Mucosa of descending colon (tissue), 3 donors: ENCODE measurements around the gene MYO1G. TPM values are rescaled to one million over a fixed set of nuclear protein-coding genes. Genes with fewer than 3 reads are reported as not detected.

Experiments
- ATAC-seq: fragments of 200-7000 bp; cut with Tn5 transposase; one replicate; pipeline ENCODE4 v1.9.1; 2020; ENCODE audit warnings: mild to moderate bottlenecking, moderate library complexity
- DNase-seq, 3 donors: peaks; one replicate each; pipeline ENCODE4 v3.0.0-alpha.2; 2020
- H3K36me3 ChIP-seq: fragments of 200-600 bp; one replicate; pipeline ENCODE4 v1.8.0; 2021; ENCODE audit warnings: low read depth, mild to moderate bottlenecking
- H3K4me1 ChIP-seq: fragments of 200-600 bp; one replicate; pipeline ENCODE4 v1.8.0; 2021; ENCODE audit warnings: low read depth, mild to moderate bottlenecking
- H3K4me3 ChIP-seq: fragments of 200-600 bp; one replicate; pipeline ENCODE4 v1.8.0; 2021; ENCODE audit warnings: mild to moderate bottlenecking
- H3K9me3 ChIP-seq: fragments of 200-600 bp; one replicate; pipeline ENCODE4 v1.8.0; 2021; ENCODE audit warnings: mild to moderate bottlenecking
- intact Hi-C, 2 donors: fragments of 100-400 bp; cut with DNase I in 1 of 2; cut with micrococcal nuclease in 1 of 2; formaldehyde crosslinking; loops; one replicate each; pipeline versions ENCODE4 v1.11.0 to v1.11.1; 2022; cut with DNase I, micrococcal nuclease
- total RNA-seq, 3 donors: library from RNA; stranded (reverse); fragmentation: NEBNext Ultra II Directional in 2 of 3; extraction: Animal tissue kit (Norgen Biotek cat#: 25700) in 2 of 3; gene quantifications; one replicate each; pipeline versions ENCODE4 v1.2.1 to v1.2.4, GENCODE V29; 2021 to 2023
- TF ChIP-seq, protein P1 (sequence below): fragments of 200-600 bp; IDR thresholded peaks from one replicate; pipeline ENCODE4 v1.8.0; 2022; ENCODE audit warnings: antibody characterized with exemption, mild to moderate bottlenecking
- donor health status: DM: no; HTN: no; CAD: no; lungs with moderate emphysema.
- donor health status: DM: no; HTN: no; CAD: no.
- donor health status: DM: no; HTN: yes; CAD: no.

MYO1G gene
- total RNA-seq, 3 donors from 2014 or later = 3.8 to 6.9 (median 3.9) TPM

DNA sequence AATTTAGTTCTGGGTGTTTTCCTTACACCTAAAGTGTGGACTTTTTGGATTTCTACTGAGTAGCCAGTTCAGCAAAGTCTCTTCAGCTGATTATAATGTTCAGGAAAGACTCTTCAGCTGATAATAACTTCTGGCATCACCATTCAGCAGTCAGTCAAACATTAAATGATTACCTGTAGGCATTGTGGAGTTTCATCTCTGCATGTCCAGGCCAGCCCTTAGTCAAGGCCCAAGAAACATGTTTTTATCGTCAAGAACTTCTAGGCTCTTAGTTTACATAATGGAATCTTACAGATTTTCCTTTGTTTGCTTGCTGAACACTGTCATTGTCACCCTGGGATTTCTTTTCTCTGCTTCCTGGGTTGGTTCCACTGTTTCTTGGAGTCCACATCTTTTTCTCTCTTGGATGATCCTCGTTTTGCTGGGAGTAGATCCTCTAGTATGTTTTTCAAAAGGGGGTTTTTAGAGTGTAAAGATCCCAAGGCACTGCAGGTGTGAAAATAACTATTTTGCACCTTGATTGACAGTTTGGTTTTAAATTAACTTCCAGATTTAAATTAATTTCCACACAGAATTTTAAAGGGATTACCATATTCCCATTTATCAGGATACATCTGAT is 45.4 kb upstream of the MYO1G start:
- TF ChIP-seq, protein P1, sequence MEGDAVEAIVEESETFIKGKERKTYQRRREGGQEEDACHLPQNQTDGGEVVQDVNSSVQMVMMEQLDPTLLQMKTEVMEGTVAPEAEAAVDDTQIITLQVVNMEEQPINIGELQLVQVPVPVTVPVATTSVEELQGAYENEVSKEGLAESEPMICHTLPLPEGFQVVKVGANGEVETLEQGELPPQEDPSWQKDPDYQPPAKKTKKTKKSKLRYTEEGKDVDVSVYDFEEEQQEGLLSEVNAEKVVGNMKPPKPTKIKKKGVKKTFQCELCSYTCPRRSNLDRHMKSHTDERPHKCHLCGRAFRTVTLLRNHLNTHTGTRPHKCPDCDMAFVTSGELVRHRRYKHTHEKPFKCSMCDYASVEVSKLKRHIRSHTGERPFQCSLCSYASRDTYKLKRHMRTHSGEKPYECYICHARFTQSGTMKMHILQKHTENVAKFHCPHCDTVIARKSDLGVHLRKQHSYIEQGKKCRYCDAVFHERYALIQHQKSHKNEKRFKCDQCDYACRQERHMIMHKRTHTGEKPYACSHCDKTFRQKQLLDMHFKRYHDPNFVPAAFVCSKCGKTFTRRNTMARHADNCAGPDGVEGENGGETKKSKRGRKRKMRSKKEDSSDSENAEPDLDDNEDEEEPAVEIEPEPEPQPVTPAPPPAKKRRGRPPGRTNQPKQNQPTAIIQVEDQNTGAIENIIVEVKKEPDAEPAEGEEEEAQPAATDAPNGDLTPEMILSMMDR = no peak
- no peak overlapping the region for H3K4me3 ChIP-seq
- ATAC-seq = no peak

DNA sequence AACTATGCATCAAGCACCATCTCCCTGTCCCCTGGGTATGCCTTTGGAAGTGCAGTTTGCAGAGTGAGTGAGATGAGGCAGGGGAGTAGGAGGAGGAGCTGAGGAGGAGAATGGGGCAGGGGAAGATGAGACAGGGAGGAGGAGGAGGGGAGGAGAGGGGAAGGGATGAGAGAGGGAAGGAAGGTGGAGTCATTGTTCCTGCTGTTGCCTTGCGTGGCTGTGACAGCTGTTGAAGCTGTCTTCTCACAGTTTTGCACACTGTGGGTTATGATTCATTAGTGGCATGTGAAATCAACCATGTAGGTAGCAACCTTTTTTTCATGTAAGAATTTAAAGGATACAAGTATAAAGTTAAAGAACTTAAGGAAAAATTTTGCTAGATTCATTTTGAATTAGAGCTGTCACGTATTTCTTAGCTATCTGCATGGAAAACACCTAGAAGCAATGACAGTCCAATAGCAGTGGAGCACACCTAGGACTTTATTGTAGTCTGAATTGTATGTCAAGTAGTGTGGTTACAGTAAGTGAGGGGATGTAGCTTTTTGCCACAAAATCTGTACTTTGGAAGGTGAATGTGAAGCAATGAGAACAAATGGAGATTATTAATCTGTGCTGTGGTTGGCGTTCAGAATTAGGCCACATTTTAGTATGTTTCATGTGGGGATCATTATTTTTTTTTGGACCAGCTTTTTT is 42.9 kb upstream of the MYO1G start:
- Histone ChIP-seq H3K4me1 (no peaks in the 10 kb centered on the region), H3K9me3 (no peaks in the 10 kb centered on the region), H3K36me3 (no peaks in the 10 kb centered on the region), H3K4me3 (no peak overlapping the region)
- DNase-seq = no peak
- no peak for ATAC-seq
- intact Hi-C loops = no loop called here
- TF ChIP-seq, protein P1 = no peak

More for the DNA sequence above, 45.4 kb upstream of the MYO1G start:
- Histone ChIP-seq H3K4me1 (no peaks in the 10 kb centered on the region), H3K36me3 (no peaks in the 10 kb centered on the region), H3K9me3 (no peaks in the 10 kb centered on the region)
- intact Hi-C loops = no loop called here
- DNase-seq = no peak

DNA sequence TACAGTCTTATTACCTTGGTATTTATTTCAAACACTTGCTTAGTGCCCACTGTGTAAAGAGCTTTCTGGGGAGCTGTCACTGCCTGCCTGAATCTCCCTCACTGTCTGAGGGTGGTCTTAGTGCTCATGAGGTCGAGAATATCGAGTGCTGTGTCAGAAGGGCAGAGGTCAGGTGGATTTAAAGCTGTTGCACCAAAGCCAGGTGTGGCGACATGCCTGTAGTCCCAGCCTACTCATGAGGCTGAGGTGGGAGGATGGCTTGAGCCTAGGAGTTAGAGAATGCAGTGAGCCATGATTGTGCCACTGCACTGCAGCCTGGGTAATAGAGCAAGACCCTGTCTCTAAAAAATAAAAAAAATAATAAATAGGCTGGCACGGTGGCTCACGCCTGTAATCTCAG is 42.1 kb upstream of the MYO1G start:
- no peak overlapping the region for H3K4me3 ChIP-seq
- TF ChIP-seq, protein P1 = no peak
- intact Hi-C loops = no loop called here

DNA sequence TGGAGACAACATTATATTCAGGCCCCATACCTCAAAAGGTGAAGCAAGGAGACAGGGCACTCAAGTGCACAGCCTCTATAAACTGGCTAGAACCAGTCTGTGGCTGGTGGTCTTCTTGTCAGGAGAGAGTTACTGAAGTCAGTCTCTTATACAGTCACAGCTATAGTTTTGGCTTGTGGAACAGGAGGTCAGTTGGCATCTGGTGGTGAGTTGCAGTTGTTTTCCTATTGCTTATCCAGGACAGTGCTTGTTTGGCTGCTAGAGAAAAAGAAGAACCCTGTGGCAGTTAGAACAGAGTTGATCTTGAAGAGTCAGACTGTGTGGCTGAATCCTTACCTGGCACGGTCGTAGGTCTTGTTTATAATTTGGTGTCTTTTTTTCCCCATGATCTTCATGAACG is 38.4 kb upstream of the MYO1G start:
- Histone ChIP-seq H3K4me3 (no peak overlapping the region), H3K4me1 (no peaks in the 10 kb centered on the region), H3K36me3 (no peaks in the 10 kb centered on the region), H3K9me3 (no peaks in the 10 kb centered on the region)
- DNase-seq = no peak
- intact Hi-C loops = no loop called here
- TF ChIP-seq, protein P1 = no peak
- ATAC-seq = no peak

More for the DNA sequence above, 42.1 kb upstream of the MYO1G start:
- no peaks in the 10 kb centered on the region for H3K9me3 ChIP-seq
- no peaks in the 10 kb centered on the region for H3K4me1 ChIP-seq
- H3K36me3 ChIP-seq = no peaks in the 10 kb centered on the region
- ATAC-seq (no peak), DNase-seq (no peak)

DNA sequence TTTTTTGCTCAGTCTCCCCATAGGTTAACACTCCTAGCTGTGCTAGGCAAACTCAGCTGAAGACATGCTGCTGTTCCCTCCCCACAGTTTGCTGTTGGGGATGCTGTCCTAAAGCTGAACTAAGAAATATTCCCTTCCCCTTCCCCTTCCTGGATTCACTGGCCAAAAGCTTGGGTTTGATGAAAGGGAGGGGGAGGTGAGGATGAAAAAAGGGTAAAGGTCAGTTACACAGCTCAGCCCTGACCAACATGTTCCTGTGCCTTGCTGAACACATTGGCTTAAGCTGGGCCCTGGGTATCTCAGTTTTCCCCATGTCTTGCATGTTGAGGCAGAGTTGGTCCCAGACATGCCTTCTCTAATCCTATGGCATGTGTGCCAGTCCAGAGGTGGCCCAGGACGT is 36.5 kb upstream of the MYO1G start:
- intact Hi-C loops = no loop called here
- no peaks in the 10 kb centered on the region for H3K36me3 ChIP-seq
- TF ChIP-seq, protein P1 = no peak
- DNase-seq (no peak), ATAC-seq (no peak)
- H3K9me3 ChIP-seq = no peaks in the 10 kb centered on the region
- no peaks in the 10 kb centered on the region for H3K4me1 ChIP-seq
- H3K4me3 ChIP-seq = no peak overlapping the region
